A549 (cell line): ENCODE measurements around the gene DDIT3.

Experiments
- CTCF ChIP-seq: fragments of >200 bp; sonication (Bioruptor Twin); formaldehyde crosslinking; IDR thresholded peaks from 3 replicates; pipeline ENCODE4 v1.5.1; 2016
- ESRRA ChIP-seq: fragments of 150-350 bp; IDR thresholded peaks from 2 replicates; pipeline ENCODE4 v1.6.1; 2014; ENCODE audit warnings: mild to moderate bottlenecking, low read length, borderline replicate concordance
- HMGXB4 ChIP-seq: fragments of 250-450 bp; sonication (Bioruptor Pico); IDR thresholded peaks from 2 replicates; pipeline ENCODE4 v1.5.0; 2021; ENCODE audit warnings: mild to moderate bottlenecking, moderate library complexity, borderline replicate concordance
- POLR2A ChIP-seq: IDR thresholded peaks from 2 replicates; pipeline ENCODE4 v1.6.1; 2012; ENCODE audit warnings: mild to moderate bottlenecking, low read length

GRCh38 chr12:57552835-57553313 lies 32.6 kb upstream of the DDIT3 start:
- TF ChIP-seq POLR2A (no peak), ESRRA (no peak), CTCF (no peak), HMGXB4 (CRISPR knock-in tag) (no peak)
